ENCODE results near the gene HOXD12. TPM values are rescaled to one million over a fixed set of nuclear protein-coding genes. Genes with fewer than 3 reads are reported as not detected.
A peak's percentile ranks its signal among the peaks of the same experiment; 100 is the strongest.

HOXD12 gene
- polyA plus RNA-seq, 1 donor (not counting 4 experiments of a cell fraction or from before 2014, with no cell fraction given) = not detected

DNA sequence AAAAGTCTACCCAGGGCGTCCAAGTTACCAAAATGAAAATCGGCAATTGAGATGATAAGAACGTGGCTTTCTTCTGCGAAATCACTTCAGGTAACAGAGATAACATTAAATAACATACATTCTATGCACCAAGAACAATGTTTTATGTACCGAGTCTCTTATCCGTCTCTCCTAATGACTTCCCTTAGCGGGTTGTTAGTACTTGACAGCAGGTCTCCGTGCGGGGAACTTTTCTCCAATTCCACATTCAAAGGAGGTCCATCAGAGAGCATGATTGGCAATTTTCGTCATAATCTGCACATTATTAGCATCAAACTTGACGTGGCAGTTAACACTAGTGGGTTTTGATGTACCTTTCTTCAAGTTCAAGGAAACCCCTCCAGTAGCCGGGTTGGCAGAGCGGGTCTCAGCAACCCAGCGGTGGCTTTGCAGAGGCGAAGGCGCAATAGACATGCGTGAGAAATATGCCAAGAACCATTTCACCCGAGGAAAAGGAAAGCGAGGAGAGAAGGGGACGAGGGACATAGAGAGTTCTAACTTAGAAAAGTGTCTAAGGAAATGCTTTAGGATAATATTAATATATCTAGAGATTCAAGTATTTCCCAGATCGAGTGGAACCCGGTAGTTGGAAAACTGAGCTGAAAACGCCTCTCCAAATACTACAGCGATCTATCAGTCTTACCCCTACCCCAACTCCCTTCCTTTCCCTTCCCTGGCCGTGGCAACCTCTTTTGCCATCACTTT, 20.9 kb upstream of the HOXD12 start:
- no peaks in the 10 kb centered on the region for H3K36me3 ChIP-seq (ENCODE audit: control insufficient read depth in 2 of 2, extremely low read depth in 1 of 2, insufficient read depth in 2 of 2, low read length in 2 of 2)
- H2AFZ ChIP-seq (ENCODE audit: control insufficient read depth, low read length) = no peak overlapping the region
- no peak overlapping the region for H3K4me2 ChIP-seq (ENCODE audit: control insufficient read depth, extremely low read depth, insufficient read depth, low read depth, low read length)
- no peak overlapping the region for H3K4me3 ChIP-seq (ENCODE audit: control insufficient read depth in 2 of 3, extremely low read depth in 1 of 3, insufficient read depth in 2 of 3, low read depth in 1 of 3, low read length in 3 of 3)
- FAIRE-seq (no peak), DNase-seq (ENCODE audit: low read depth, low spot score) (no peak)
- H3K9me3 ChIP-seq (ENCODE audit: control insufficient read depth, low read depth, low read length) = peaks cover 17% of the 10 kb centered on the region
- no peak overlapping the region for H3K9ac ChIP-seq (ENCODE audit: control insufficient read depth, extremely low read depth, insufficient read depth, low read length)
- H3K27ac ChIP-seq (ENCODE audit: control insufficient read depth, insufficient read depth, low read length) = no peak overlapping the region
- dilution Hi-C loops (cut with MboI; ENCODE audit: extremely low pct_ligation_motif_present, low sequenced_read_pairs) = no loop called here
- H3K4me1 ChIP-seq (ENCODE audit: control insufficient read depth, extremely low read depth, insufficient read depth, low read length) = no peaks in the 10 kb centered on the region
- H3K9me1 ChIP-seq (ENCODE audit: control insufficient read depth, extremely low read depth, insufficient read depth, low read length) = no peaks in the 10 kb centered on the region
- TF ChIP-seq, protein P1, sequence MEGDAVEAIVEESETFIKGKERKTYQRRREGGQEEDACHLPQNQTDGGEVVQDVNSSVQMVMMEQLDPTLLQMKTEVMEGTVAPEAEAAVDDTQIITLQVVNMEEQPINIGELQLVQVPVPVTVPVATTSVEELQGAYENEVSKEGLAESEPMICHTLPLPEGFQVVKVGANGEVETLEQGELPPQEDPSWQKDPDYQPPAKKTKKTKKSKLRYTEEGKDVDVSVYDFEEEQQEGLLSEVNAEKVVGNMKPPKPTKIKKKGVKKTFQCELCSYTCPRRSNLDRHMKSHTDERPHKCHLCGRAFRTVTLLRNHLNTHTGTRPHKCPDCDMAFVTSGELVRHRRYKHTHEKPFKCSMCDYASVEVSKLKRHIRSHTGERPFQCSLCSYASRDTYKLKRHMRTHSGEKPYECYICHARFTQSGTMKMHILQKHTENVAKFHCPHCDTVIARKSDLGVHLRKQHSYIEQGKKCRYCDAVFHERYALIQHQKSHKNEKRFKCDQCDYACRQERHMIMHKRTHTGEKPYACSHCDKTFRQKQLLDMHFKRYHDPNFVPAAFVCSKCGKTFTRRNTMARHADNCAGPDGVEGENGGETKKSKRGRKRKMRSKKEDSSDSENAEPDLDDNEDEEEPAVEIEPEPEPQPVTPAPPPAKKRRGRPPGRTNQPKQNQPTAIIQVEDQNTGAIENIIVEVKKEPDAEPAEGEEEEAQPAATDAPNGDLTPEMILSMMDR (optimal IDR thresholded peaks at IDR 0.05 in 1 of 3, IDR thresholded peaks at IDR 0.05 in 1 of 3, conservative IDR thresholded peaks at IDR 0.05 in 1 of 3; ENCODE audit: extremely low read depth in 1 of 3, insufficient read depth in 2 of 3, low read length in 3 of 3) = no peak
- TF ChIP-seq EZH2 (IDR thresholded peaks at IDR 0.05; ENCODE audit: low read length) = peak; percentile 52
- no peaks in the 10 kb centered on the region for H4K20me1 ChIP-seq (ENCODE audit: control insufficient read depth, extremely low read depth, insufficient read depth, low read length)
- H3K79me2 ChIP-seq (ENCODE audit: control insufficient read depth, insufficient read depth, low read length) = no peaks in the 10 kb centered on the region
- H3K27me3 ChIP-seq (ENCODE audit: control insufficient read depth, extremely low read depth, insufficient read depth, low read length) = peaks cover 90% of the 10 kb centered on the region

DNA sequence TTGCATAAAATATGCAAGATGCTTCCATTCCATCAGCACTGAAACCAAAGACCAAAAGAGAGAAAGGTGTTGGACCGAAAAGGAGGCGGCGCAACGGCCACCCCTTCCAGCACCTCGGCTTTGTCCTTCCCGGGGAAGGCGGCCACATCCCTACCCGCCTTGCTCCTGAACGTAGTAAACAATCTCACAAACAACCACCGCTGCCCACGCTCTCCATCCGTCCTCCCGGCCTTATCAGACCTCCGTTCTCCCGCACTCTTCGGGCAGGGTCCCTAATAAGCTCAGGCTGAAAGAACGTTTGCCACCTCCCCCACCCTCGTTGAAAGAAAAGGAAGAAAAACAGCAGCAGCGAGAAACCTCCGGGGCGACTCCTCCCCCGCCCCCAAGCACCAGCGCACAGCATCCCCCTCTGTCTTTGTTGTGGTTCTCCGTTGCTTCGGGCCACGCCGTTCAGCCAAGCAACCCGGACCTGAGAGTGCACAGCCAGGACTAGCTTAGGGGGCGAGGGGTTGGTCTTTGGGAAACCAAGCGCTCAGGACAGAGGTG, 20.2 kb upstream of the HOXD12 start:
- no peak overlapping the region for H3K4me3 ChIP-seq (ENCODE audit: control insufficient read depth in 2 of 3, extremely low read depth in 1 of 3, insufficient read depth in 2 of 3, low read depth in 1 of 3, low read length in 3 of 3)
- no peaks in the 10 kb centered on the region for H3K9me1 ChIP-seq (ENCODE audit: control insufficient read depth, extremely low read depth, insufficient read depth, low read length)
- no peaks in the 10 kb centered on the region for H3K79me2 ChIP-seq (ENCODE audit: control insufficient read depth, insufficient read depth, low read length)
- TF ChIP-seq EZH2 (IDR thresholded peaks at IDR 0.05; ENCODE audit: low read length) = peak; percentile 63
- TF ChIP-seq, protein P1 (optimal IDR thresholded peaks at IDR 0.05 in 1 of 3, IDR thresholded peaks at IDR 0.05 in 1 of 3, conservative IDR thresholded peaks at IDR 0.05 in 1 of 3; ENCODE audit: extremely low read depth in 1 of 3, insufficient read depth in 2 of 3, low read length in 3 of 3) = no peak
- no peak overlapping the region for H3K27ac ChIP-seq (ENCODE audit: control insufficient read depth, insufficient read depth, low read length)
- FAIRE-seq (no peak), DNase-seq (ENCODE audit: low read depth, low spot score) (no peak)
- H3K27me3 ChIP-seq (ENCODE audit: control insufficient read depth, extremely low read depth, insufficient read depth, low read length) = peaks cover 90% of the 10 kb centered on the region
- H3K9ac ChIP-seq (ENCODE audit: control insufficient read depth, extremely low read depth, insufficient read depth, low read length) = no peak overlapping the region
- H3K9me3 ChIP-seq (ENCODE audit: control insufficient read depth, low read depth, low read length) = peaks cover 18% of the 10 kb centered on the region
- dilution Hi-C loops (cut with MboI; ENCODE audit: extremely low pct_ligation_motif_present, low sequenced_read_pairs) = no loop called here
- H2AFZ ChIP-seq (ENCODE audit: control insufficient read depth, low read length) = no peak overlapping the region
- no peaks in the 10 kb centered on the region for H3K36me3 ChIP-seq (ENCODE audit: control insufficient read depth in 2 of 2, extremely low read depth in 1 of 2, insufficient read depth in 2 of 2, low read length in 2 of 2)
- H3K4me2 ChIP-seq (ENCODE audit: control insufficient read depth, extremely low read depth, insufficient read depth, low read depth, low read length) = no peak overlapping the region
- H3K4me1 ChIP-seq (ENCODE audit: control insufficient read depth, extremely low read depth, insufficient read depth, low read length) = no peaks in the 10 kb centered on the region
- H4K20me1 ChIP-seq (ENCODE audit: control insufficient read depth, extremely low read depth, insufficient read depth, low read length) = no peaks in the 10 kb centered on the region

Data from keratinocyte (primary cell).